SJCRH30 (cell line): Measurements from ENCODE around the gene GFAP. TPM values are rescaled to one million over a fixed set of nuclear protein-coding genes. Genes with fewer than 3 reads are reported as not detected.

Experiments
- DNase-seq, 2 experiments: peaks; one replicate each; pipeline ENCODE4 v3.0.0-alpha.2; 2015 to 2020
- H3K27ac ChIP-seq: fragments of 250-450 bp; sonication (Bioruptor Pico); 2 replicates; pipeline ENCODE4 v1.5.1; 2020; ENCODE audit warnings: mild to moderate bottlenecking, moderate library complexity
- H3K27me3 ChIP-seq: fragments of 250-450 bp; sonication (Bioruptor Pico); 2 replicates; pipeline ENCODE4 v1.5.1; 2020; ENCODE audit warnings: mild to moderate bottlenecking, moderate library complexity
- H3K36me3 ChIP-seq: fragments of 250-450 bp; sonication (Bioruptor Pico); 2 replicates; pipeline ENCODE4 v1.5.1; 2020; ENCODE audit warnings: mild to moderate bottlenecking, moderate library complexity
- H3K4me1 ChIP-seq: fragments of 250-450 bp; sonication (Bioruptor Pico); 2 replicates; pipeline ENCODE4 v1.5.1; 2020; ENCODE audit warnings: mild to moderate bottlenecking, moderate library complexity
- H3K4me3 ChIP-seq: fragments of 250-450 bp; sonication (Bioruptor Pico); 2 replicates; pipeline ENCODE4 v1.5.1; 2020; ENCODE audit warnings: mild to moderate bottlenecking, moderate library complexity
- H3K9me3 ChIP-seq: fragments of 250-450 bp; sonication (Bioruptor Pico); replicated peaks from 2 replicates; pipeline ENCODE4 v1.5.1; 2020; ENCODE audit warnings: mild to moderate bottlenecking, moderate library complexity
- total RNA-seq: library from RNA; depleted of rRNA; stranded (reverse); fragments of >200 nt; shearing (Covaris generic); gene quantifications from 2 replicates; pipeline ENCODE4 v1.2.3, GENCODE V29; 2014

GFAP gene
- total RNA-seq, 1 experiment from 2014 or later: 0.14 TPM

GRCh38 chr17:44881145-44881544 lies 34.2 kb downstream of the GFAP start:
- Histone ChIP-seq H3K27ac (no peak overlapping the region), H3K27me3 (no peaks in the 10 kb centered on the region), H3K4me3 (no peak overlapping the region), H3K4me1 (no peaks in the 10 kb centered on the region), H3K9me3 (no peaks in the 10 kb centered on the region), H3K36me3 (peaks cover 89% of the 10 kb centered on the region)
- no peak for DNase-seq

DNA sequence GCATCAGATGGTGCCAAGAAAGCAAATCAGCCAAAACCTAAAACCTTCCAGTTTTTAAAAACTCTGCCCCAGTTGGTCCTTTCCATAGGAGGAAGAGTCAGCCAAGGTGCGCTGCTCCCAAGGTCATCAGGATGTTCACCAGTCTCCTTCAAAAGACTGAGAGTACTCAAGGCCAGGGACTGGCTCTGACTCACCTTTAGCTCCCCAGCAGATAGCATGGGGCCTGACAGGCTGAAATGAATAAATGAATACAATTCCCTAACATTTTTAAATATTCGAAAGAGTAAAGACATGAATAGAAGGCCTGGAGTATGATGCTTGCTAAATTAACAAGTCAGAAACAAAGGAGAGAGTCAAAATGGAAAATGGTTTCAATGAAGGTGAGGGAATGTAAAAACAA lies 35.2 kb downstream of the GFAP start:
- Histone ChIP-seq H3K27me3 (no peaks in the 10 kb centered on the region), H3K9me3 (no peaks in the 10 kb centered on the region), H3K4me1 (no peaks in the 10 kb centered on the region), H3K27ac (no peak overlapping the region), H3K36me3 (peaks cover 91% of the 10 kb centered on the region), H3K4me3 (no peak overlapping the region)
- DNase-seq: no peak

DNA sequence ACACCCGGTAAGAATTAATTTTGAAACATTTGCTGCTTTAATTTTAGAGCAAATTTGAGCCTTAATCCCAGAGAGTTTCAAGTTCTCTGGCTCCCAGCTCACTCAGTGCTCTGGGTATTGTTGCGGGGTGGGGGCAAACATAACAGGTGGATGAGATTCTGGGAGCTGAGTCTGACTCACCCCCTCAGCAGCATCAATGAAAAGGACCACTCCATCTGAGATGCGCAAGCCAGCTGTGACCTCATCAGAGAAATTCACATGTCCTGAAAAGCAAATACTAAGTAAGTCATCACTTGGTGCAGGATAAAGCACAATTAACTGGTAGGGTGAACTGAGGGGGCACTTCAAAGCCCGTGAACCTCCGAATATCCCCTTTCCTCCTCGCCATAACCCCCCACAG lies 35.9 kb downstream of the GFAP start:
- Histone ChIP-seq H3K27me3 (no peaks in the 10 kb centered on the region), H3K27ac (no peak overlapping the region), H3K36me3 (peaks cover 91% of the 10 kb centered on the region), H3K4me1 (no peaks in the 10 kb centered on the region), H3K4me3 (no peak overlapping the region), H3K9me3 (no peaks in the 10 kb centered on the region)
- no peak for DNase-seq

GRCh38 chr17:44878627-44879221 lies 36.6 kb downstream of the GFAP start:
- Histone ChIP-seq H3K36me3 (peaks cover 89% of the 10 kb centered on the region), H3K27ac (no peak overlapping the region), H3K9me3 (no peaks in the 10 kb centered on the region), H3K4me1 (no peaks in the 10 kb centered on the region), H3K27me3 (no peaks in the 10 kb centered on the region), H3K4me3 (no peak overlapping the region)
- DNase-seq: peak; percentile 26 to 60

DNA sequence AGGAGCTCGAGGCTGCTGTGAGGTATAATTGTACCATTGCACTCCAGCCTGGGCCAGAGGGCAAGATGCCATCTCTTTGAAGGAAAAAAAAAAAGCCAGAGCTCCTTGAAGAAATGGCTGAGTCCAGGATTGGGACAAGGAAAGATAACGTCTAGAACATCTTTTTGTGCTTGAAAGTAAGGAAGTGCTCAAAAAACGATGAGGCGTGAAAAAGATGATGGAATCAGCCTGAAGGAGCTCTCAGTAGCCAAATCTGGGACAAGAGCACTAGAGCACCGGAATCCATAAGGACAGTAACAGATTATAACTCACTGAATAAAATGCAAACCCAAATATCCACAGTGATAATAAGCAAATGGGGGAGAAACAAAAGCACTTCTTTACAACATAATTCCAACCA lies 38.2 kb downstream of the GFAP start:
- H3K36me3 ChIP-seq: peaks cover 86% of the 10 kb centered on the region
- H3K27ac ChIP-seq: no peak overlapping the region
- H3K4me1 ChIP-seq: no peaks in the 10 kb centered on the region
- no peak for DNase-seq
- no peak overlapping the region for H3K4me3 ChIP-seq
- H3K27me3 ChIP-seq: no peaks in the 10 kb centered on the region
- no peaks in the 10 kb centered on the region for H3K9me3 ChIP-seq

- H3K4me1 ChIP-seq: no peaks in the 10 kb centered on the region
- no peak for DNase-seq
- no peaks in the 10 kb centered on the region for H3K27me3 ChIP-seq
- H3K27ac ChIP-seq: no peak overlapping the region
- H3K36me3 ChIP-seq: peaks cover 82% of the 10 kb centered on the region
- no peak overlapping the region for H3K4me3 ChIP-seq
- H3K9me3 ChIP-seq: no peaks in the 10 kb centered on the region
Measured at GRCh38 chr17:44875761-44876160, 39.5 kb downstream of the GFAP start.

DNA sequence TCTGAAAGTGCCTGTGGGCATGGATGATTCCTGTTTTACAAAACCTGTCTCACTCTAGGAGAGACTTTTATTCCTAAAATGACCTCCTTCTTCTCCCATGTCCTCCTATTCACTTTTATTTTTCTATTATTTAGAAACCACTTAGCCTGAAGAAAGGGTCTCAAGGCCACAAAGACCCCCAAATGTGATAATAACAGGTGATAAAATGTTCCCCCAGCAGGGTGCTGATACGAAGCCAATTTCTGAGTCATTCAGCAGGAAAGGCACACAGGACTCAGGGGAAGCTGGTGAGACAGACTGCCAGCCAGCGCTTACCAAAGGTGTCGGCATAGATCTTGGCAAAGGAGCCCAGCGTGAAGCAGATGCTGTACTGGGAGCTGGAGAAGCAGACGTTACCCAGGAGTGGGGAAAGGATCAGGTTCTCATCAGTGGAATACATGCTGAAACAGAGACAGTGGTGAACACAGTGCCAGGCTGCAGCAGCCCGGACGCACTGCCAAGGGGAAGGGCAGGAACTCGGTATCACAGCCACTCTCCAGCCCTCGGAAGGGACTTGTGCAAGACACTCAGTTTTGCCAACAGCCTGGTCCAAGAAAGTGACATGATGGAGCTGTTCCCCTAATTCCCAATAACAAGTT lies 43.0 kb downstream of the GFAP start:
- Histone ChIP-seq H3K27ac (no peak overlapping the region), H3K27me3 (no peaks in the 10 kb centered on the region), H3K4me3 (no peak overlapping the region), H3K36me3 (peaks cover 68% of the 10 kb centered on the region), H3K4me1 (no peaks in the 10 kb centered on the region), H3K9me3 (no peaks in the 10 kb centered on the region)
- DNase-seq: no peak

DNA sequence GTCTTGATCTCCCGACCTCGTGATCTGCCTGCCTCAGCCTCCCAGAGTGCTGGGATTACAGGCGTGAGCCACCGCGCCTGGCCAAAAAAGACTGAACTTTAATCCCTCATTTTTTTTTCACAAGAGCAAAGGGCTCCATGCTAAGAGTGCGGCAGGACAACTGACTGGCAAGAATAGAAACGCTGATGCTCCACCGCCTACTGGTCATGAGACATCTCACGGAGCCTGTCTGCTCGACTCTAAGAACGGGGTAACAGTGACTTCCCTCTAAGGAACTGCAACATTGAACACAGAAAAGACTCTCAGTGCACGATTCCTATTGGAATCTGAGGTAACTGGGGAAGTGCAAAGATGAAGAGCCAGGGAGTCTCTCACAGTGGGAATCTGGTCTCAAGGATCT lies 43.7 kb downstream of the GFAP start:
- peaks cover 66% of the 10 kb centered on the region for H3K36me3 ChIP-seq
- DNase-seq: no peak

GRCh38 chr17:44867841-44868240 lies 47.5 kb downstream of the GFAP start:
- Histone ChIP-seq H3K9me3 (no peaks in the 10 kb centered on the region), H3K27me3 (no peaks in the 10 kb centered on the region), H3K36me3 (peaks cover 55% of the 10 kb centered on the region), H3K27ac (no peak overlapping the region), H3K4me3 (no peak overlapping the region), H3K4me1 (no peaks in the 10 kb centered on the region)
- no peak for DNase-seq

More for the DNA sequence above, 43.7 kb downstream of the GFAP start:
- Histone ChIP-seq H3K4me1 (no peaks in the 10 kb centered on the region), H3K9me3 (no peaks in the 10 kb centered on the region), H3K27me3 (no peaks in the 10 kb centered on the region), H3K27ac (no peak overlapping the region), H3K4me3 (no peak overlapping the region)

DNA sequence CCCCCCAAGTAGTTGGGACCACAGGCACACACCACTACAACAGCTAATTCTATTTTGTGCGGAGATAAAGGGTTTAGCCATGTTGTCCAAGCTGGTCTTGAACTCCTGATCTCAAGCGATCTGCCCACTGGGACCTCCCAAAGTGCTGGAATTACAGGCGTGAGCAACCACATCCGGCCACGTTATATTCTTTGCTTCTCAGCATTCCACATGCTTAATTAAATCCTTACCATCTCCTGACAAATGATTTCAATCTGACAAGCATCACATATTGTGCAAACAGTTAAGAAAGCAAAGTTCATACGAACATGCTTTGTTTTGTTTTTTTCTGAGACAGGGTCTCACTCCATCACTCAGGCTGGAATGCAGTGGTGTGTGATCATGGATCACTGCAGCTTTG lies 49.4 kb downstream of the GFAP start:
- Histone ChIP-seq H3K4me3 (no peak overlapping the region), H3K27me3 (no peaks in the 10 kb centered on the region), H3K36me3 (peaks cover 59% of the 10 kb centered on the region), H3K9me3 (no peaks in the 10 kb centered on the region), H3K4me1 (no peaks in the 10 kb centered on the region), H3K27ac (no peak overlapping the region)
- DNase-seq: no peak

- Histone ChIP-seq H3K27ac (no peak overlapping the region), H3K4me3 (no peak overlapping the region), H3K4me1 (no peaks in the 10 kb centered on the region), H3K36me3 (peaks cover 61% of the 10 kb centered on the region), H3K9me3 (no peaks in the 10 kb centered on the region), H3K27me3 (no peaks in the 10 kb centered on the region)
- DNase-seq: peak; percentile 74 to 89
Measured at GRCh38 chr17:44865231-44865660, 50.1 kb downstream of the GFAP start.

- Histone ChIP-seq H3K9me3 (no peaks in the 10 kb centered on the region), H3K4me1 (no peaks in the 10 kb centered on the region), H3K4me3 (no peak overlapping the region), H3K27ac (no peak overlapping the region), H3K27me3 (no peaks in the 10 kb centered on the region), H3K36me3 (peaks cover 61% of the 10 kb centered on the region)
- no peak for DNase-seq
Measured at GRCh38 chr17:44864831-44865230, 50.5 kb downstream of the GFAP start.

DNA sequence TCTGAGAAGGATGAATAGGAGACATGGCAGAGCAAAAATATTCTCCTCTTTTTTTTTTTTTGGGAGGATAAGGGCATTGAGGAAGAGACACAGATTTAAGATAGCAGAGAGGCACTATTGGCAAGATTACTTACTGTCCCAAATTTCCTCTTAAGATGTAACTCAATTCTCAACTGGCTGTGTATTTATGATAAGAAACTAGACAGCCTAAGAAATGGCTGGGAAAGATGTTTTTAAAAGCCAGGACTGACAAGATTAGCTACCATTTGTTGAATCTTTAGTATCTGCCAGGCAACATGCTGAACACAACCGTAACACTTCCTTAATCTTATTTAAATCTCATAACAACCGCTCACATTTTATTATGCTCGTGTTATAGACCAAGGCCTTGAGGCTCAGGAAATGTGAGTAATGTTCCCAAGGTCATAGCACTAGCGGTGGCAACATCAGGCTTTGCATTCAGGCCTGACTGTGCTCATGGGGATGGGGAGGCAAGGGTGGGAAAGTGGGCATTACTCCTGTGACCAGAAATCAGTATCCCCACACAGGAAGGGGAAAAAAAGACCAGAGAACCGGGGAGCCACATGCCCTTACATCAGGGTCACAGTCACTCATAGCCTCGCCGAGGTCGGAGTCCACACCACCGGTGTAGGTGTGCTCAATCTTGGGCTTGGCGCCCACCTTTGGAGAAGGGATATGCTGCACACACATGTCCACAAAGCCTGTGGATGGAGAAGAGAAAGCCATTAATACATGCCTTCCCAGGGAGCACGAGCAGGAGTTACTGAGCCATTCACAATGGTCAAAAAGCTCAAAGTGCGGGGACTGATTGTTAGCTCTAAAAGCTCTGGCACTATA lies 52.0 kb downstream of the GFAP start:
- no peaks in the 10 kb centered on the region for H3K27me3 ChIP-seq
- no peaks in the 10 kb centered on the region for H3K4me1 ChIP-seq
- no peak overlapping the region for H3K4me3 ChIP-seq
- peaks cover 66% of the 10 kb centered on the region for H3K36me3 ChIP-seq
- DNase-seq: no peak
- no peak overlapping the region for H3K27ac ChIP-seq
- no peaks in the 10 kb centered on the region for H3K9me3 ChIP-seq

DNA sequence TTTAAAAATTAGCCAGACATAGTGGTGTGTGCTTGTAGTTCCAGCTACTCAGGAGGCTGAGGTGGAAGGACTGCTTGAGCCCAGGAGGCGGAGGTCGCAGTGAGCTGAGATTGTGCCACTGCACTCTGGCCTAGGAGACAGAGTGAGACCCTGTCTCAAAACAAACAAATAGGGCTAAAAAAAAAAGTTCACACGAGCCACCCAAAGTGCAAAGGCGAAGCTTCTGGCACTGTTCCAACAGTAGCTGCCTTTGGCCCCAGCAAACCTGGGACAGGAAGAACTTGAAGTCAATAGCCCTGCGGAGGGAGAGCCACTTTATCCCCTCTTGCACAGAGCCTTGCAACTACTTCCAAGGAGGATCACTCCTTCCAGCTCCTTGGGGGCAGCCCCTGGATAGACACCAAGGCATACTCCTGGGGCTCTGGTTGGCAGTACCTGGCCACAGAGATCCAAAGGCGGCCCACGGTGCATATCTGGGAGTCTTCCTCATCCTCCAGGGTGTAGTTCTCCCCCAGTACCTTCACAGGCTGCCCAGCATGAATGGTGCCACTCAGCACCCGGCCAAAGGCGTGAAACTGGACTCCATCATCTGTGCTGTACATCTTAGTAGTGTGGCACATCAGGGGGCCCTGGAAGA lies 52.9 kb downstream of the GFAP start:
- DNase-seq: no peak
- no peaks in the 10 kb centered on the region for H3K9me3 ChIP-seq
- H3K4me3 ChIP-seq: no peak overlapping the region
- no peak overlapping the region for H3K27ac ChIP-seq
- H3K36me3 ChIP-seq: peaks cover 69% of the 10 kb centered on the region
- no peaks in the 10 kb centered on the region for H3K27me3 ChIP-seq
- no peaks in the 10 kb centered on the region for H3K4me1 ChIP-seq

DNA sequence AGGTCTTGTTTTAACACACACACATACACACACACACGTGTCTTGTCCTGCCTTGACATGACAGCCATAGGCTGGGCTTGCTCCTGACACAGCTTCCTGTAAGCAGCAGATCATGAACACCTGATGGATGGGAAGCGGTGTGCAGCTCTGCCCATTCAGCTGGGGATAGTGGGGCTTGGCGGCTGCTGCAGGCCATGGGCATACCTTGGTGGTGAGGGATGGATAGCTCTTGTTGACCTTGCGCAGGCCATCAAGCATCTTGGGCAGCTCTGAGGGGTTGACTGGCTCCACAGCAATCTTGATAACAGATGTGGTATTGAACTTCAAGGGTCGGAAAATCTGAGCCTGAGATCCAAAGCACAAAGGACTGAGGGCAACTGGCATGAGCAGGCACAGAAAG lies 55.6 kb downstream of the GFAP start:
- Histone ChIP-seq H3K27me3 (no peaks in the 10 kb centered on the region), H3K9me3 (no peaks in the 10 kb centered on the region), H3K4me1 (no peaks in the 10 kb centered on the region), H3K36me3 (peaks cover 82% of the 10 kb centered on the region), H3K27ac (no peak overlapping the region), H3K4me3 (no peak overlapping the region)
- DNase-seq: no peak
